ENCODE data around the gene KRT14. TPM values are rescaled to one million over a fixed set of nuclear protein-coding genes. Genes with fewer than 3 reads are reported as not detected.
"Not testable (repeated sequence)": the region's sequence is repeated elsewhere in the genome, so short reads cannot be mapped to it uniquely, and the experiment has no call there.

Gene KRT14
- total RNA-seq, 1 experiment from 2014 or later: not detected

- DNase-seq (ENCODE audit: extremely low read depth, low read depth): no peak
Measured at GRCh38 chr17:41610965-41611640, 24.4 kb upstream of the KRT14 start.

DNA sequence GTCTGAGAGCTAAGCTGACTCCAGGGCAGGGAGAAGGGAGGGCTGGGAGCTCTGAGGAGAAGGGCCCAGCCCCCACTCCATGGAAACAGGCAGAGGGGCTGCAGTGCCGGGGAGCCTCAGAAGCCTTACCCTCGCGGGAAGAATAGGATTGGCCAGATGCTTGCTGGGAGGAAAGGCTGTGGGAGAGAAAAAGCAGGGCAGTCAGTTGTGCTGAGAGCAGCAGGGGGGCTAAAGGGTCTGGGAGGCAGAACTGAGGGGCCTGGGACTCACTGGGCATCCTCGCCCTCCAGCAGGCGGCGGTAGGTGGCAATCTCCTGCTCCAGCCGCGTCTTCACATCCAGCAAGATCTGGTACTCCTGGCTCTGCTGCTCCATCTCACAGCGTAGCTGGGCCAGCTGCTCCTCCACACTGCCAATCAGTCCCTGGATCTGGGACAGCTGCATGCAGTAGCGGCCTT, 23.4 kb upstream of the KRT14 start:
- DNase-seq (ENCODE audit: extremely low read depth, low read depth): not testable (repeated sequence)

DNA sequence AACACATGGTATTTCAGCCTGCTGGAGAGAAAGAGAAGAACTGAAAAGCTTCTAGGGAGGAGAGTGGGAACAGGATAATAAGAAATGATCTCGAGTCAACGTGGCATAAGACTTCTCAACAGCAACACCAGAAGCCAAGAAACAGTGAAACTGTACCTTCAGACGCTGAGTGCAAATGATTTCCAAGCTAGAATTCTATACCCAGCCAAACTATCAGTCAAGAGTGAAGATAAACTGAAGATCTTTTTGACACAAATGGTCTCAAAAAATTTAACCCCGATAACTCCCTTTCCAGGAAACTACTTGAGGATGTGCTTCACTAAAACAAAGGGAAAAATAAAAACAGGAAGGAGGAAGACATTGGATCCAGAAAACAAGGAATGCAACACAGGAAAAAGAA, 20.2 kb upstream of the KRT14 start:
- DNase-seq (ENCODE audit: extremely low read depth, low read depth): not testable (repeated sequence)

- DNase-seq (ENCODE audit: extremely low read depth, low read depth): no peak
Measured at GRCh38 chr17:41602524-41602923, 15.8 kb upstream of the KRT14 start.

DNA sequence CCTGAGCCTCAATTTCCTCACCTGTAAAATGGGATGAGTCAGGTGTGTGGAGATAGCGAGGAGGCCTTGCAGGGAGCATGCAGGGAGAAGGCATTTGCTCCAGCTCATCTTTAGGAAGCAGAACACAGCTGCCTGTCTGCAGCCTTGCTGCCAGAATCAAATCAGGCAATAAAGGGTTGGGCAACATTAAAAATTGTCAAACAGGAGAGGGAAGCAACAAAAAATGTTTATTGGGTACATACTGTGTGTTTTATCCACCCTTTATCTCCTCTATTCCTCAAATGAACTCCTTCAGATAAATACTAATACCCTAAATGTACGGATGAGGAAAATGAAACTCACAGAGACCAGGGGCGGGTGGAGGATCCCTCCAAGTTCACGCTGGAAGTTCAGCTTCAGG, 13.6 kb upstream of the KRT14 start:
- DNase-seq (ENCODE audit: extremely low read depth, low read depth): no peak

DNA sequence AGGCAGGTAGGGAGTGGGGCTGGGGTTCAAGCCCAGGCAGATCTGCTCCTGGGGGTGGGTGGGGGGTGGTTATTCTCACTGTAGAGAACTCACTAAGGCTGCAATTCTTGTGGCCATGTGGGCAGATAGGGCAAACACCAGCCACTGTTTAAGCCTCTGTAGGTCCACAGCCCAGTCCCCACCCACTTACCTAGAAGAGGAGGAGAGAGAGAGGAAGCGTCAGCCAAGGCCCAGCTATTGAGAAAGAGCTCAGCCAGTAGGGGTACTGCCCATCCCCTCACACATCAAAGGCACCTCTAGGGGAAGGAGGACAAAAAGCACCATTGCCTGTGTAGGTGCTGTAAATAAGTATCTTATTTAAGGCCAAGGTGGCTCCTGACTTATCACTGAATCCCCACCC, 13.0 kb upstream of the KRT14 start:
- DNase-seq (ENCODE audit: extremely low read depth, low read depth): no peak

- DNase-seq (ENCODE audit: extremely low read depth, low read depth): no peak
Measured at GRCh38 chr17:41595585-41595984, 8.9 kb upstream of the KRT14 start.

- no peak for DNase-seq (ENCODE audit: extremely low read depth, low read depth)
Measured at GRCh38 chr17:41594363-41594915, 7.7 kb upstream of the KRT14 start.

- no peak for DNase-seq (ENCODE audit: extremely low read depth, low read depth)
Measured at GRCh38 chr17:41593306-41593981, 6.7 kb upstream of the KRT14 start.

DNA sequence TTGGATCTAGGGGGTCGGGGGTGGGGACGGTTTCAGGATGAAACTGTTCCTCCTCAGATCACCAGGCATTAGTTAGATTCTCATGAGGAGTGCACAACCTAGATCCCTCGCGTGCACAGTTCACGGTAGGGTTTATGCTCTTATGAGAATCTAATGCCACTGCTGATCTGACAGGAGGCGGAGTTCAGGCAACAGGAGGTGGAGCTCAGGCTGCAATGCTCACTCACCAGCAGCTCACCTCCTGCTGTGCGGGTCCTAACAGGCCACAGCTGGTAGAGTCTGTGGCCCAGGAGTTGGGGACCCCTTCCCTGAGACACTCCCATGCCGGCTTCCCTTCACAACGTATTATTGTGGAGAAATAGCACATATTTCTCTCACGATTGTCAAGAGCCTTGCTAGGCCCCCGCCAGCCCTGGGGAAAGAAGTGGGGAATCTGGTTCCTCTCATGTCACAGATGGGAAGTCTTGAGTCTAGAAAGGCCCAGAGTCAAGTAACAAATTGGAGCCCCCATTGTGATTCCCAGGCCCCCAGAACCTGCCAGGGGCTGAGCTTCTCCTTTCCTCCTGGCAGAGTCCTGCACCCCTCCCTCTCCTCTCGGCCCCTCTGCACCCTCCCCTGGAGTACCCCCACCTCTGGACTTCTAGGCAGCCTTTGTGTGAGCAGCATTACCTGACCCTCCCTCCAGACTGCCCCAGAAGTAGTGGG, 6.1 kb upstream of the KRT14 start:
- no peak for DNase-seq (ENCODE audit: extremely low read depth, low read depth)

DNA sequence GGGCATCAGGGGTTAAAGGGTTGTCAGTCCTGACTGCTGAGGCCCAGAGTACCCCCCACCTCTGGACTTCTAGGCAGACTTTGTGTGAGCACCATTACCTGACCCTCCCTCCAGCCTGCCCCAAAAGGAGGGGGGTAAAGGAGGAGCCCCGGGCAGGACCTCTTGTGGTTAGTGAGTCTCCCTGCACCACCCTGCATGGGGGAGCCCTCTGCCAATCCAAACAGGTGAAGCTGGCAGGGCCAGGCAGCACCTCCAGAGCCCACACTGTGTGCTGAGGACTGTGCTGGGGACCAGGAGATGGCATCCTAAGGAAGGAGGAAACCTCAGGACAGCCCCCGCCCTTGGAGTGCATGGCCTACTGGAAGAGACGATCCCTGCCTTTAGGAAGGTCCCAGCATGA, 2.6 kb upstream of the KRT14 start:
- DNase-seq (ENCODE audit: extremely low read depth, low read depth): no peak

- DNase-seq (ENCODE audit: extremely low read depth, low read depth): no peak
Measured at GRCh38 chr17:41588126-41588810, 1.6 kb upstream of the KRT14 start.

- no peak for DNase-seq (ENCODE audit: extremely low read depth, low read depth)
Measured at GRCh38 chr17:41585301-41586056, 1.2 kb downstream of the KRT14 start.

DNA sequence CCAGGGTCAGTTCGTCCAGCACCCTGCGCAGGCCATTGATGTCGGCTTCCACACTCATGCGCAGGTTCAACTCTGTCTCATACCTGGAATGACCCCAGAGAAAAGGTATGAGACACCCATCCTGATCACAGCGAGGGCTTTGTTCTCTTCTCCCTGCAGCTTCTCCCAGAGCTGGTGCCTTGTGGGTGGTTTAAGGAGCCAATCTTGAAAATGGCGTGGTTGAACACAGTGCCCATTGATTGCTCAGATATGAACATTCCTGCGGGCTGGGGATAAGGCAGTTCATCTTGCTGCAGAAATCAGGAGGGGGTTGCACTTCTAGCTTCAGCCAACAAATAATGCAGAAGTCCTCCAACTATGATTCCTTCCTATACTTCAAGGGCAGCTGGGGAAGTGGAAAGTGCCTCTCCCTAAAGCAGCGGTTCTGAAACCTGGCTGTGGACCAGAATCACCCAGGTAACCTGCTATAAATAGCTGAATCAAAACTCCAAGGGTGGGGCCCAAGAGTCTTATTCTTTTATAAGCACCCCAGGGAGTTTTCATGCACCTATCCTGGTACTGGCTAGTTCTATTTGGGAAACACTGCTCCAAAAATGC, 2.3 kb downstream of the KRT14 start:
- DNase-seq (ENCODE audit: extremely low read depth, low read depth): not testable (repeated sequence)

DNA sequence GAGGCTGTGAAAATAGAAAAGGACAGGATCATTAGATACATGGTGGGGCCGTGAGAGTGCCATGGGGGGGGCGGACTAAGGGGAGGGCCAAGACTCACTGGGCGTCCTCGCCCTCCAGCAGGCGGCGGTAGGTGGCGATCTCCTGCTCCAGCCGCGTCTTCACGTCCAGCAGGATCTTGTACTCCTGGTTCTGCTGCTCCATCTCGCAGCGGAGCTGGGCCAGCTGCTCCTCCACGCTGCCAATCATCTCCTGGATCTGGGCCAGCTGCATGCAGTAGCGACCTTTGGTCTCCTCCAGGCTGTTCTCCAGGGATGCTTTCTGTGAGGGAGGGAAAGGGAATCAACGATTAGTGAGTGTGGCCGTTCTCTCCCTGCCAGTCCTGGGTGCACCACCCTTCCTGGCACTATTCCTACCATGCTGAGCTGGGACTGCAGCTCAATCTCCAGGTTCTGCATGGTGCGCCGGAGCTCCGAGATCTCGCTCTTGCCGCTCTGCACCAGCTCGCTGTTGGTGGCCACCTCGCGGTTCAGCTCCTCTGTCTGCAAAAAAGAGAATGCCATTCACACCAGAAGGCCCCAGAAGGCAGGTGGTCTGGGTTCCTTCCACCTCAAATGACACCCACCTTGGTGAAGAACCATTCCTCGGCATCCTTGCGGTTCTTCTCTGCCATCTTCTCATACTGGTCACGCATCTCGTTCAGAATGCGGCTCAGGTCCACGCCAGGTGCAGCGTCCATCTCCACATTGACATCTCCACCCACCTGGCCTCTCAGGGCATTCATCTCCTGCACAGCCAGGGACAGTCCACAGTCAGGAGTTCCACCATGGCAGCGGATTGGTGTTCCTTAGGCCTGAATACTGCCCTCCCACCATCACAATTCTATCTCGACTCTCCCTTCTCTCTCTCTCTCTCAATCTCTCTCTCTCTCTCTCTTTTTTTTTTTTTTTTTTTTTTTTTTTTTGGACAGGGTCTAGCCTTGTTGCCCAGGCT, 3.3 kb downstream of the KRT14 start:
- DNase-seq (ENCODE audit: extremely low read depth, low read depth): no peak

- not testable (repeated sequence) for DNase-seq (ENCODE audit: extremely low read depth, low read depth)
Measured at GRCh38 chr17:41582061-41582968, 4.4 kb downstream of the KRT14 start.

DNA sequence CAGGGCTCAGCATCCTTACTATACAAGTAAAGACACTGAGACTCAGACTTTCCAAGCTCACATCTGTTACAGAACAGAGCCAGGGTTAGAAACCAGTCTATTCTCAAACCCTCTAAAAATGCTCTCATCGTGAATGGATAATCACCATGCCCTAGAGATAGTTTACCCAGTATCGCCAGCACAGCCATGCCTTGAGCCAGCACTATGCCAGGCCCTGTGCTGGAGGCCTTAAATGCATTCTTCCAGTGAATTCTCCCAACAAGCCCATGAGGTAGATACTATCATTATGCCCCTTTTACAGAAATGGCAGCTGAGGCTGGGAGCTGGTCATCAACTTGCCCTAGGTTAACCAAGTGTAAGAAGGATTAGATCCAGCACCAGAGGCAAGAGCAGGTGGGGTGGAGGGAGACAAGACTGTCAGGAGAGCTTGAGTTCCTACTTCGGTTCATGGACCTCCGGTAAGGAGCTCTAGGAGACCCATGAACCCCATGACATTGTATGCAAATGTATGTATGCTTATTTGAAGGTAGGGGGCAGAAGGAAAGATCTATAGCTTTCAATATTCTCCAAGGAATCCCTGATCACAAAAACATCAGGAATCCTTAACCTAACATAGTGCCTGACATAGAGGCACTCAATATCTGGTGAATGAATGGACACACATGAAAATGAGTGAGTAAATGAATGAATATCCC, 5.2 kb downstream of the KRT14 start:
- no peak for DNase-seq (ENCODE audit: extremely low read depth, low read depth)
